Measurements from ENCODE around the gene CMTM7. TPM values are rescaled to one million over a fixed set of nuclear protein-coding genes. Genes with fewer than 3 reads are reported as not detected.
A peak's percentile ranks its signal among the peaks of the same experiment; 100 is the strongest.

The CMTM7 gene
- total and polyA plus RNA-seq, 9 of the 15 experiments (the other 6 are each of a cell fraction or from before 2014, with no cell fraction given): 0.03 to 1.6 (median 0.42) TPM; not detected in 4

GRCh38 chr3:32383136-32383711, 8.4 kb upstream of the CMTM7 start (continued):
- no peak for TF ChIP-seq CREB5 (CRISPR knock-in tag; IDR thresholded peaks at IDR 0.05)
- TF ChIP-seq SIN3A (IDR thresholded peaks at IDR 0.05; ENCODE audit: borderline replicate concordance in 2 of 2, control insufficient read depth in 1 of 2, low read depth in 2 of 2, low read length in 2 of 2): no peak
- no peak for TF ChIP-seq NFE2 (IDR thresholded peaks at IDR 0.05; ENCODE audit: low read depth)
- no peak for TF ChIP-seq HDAC3 (IDR thresholded peaks at IDR 0.05; ENCODE audit: borderline replicate concordance, partially characterized antibody)
- no peak for TF ChIP-seq ZNF561 (CRISPR knock-in tag; conservative IDR thresholded peaks at IDR 0.05)
- TF ChIP-seq CBFB (CRISPR knock-in tag; IDR thresholded peaks at IDR 0.05): no peak
- no peak for TF ChIP-seq ZNF518B (CRISPR knock-in tag; IDR thresholded peaks at IDR 0.05)
- 0 out of 4 replicates have a peak, but pooled peaks of 1 of the 2 experiments have one; percentile 14 for TF ChIP-seq HDAC1 (IDR thresholded peaks at IDR 0.05)
- no peak for TF ChIP-seq ZNF146 (CRISPR knock-in tag; IDR thresholded peaks at IDR 0.05; ENCODE audit: unreplicated experiment)
- TF ChIP-seq TFAP4 (CRISPR knock-in tag; IDR thresholded peaks at IDR 0.05; ENCODE audit: borderline replicate concordance): peak; percentile 50; the same call in 1 of the 2 replicates
- TF ChIP-seq SNRNP70 (optimal IDR thresholded peaks at IDR 0.05; ENCODE audit: low read depth, low read length): no peak
- TF ChIP-seq RBM39 (optimal IDR thresholded peaks at IDR 0.05; ENCODE audit: low read depth, low read length): no peak
- peak; percentile 43; the same call in 1 of the 2 replicates for TF ChIP-seq TAL1 (IDR thresholded peaks at IDR 0.05)
- TF ChIP-seq ZNF76 (CRISPR knock-in tag; IDR thresholded peaks at IDR 0.05; ENCODE audit: borderline replicate concordance): no peak
- TF ChIP-seq NCOR1 (IDR thresholded peaks at IDR 0.05): no peak
- no peak for TF ChIP-seq EP400 (IDR thresholded peaks at IDR 0.05)
- peak; percentile 38; the same call in 1 of the 2 replicates for TF ChIP-seq STAT5A (IDR thresholded peaks at IDR 0.05; ENCODE audit: borderline replicate concordance, low read length)
- TF ChIP-seq TAF9B (IDR thresholded peaks at IDR 0.05; ENCODE audit: partially characterized antibody): peak; percentile 62
- TF ChIP-seq ZNF354B (CRISPR knock-in tag; IDR thresholded peaks at IDR 0.05): no peak
- TF ChIP-seq TCF3 (CRISPR knock-in tag; IDR thresholded peaks at IDR 0.05): peak; percentile 46
- TF ChIP-seq YY1 (IDR thresholded peaks at IDR 0.05; ENCODE audit: borderline replicate concordance in 1 of 3, control insufficient read depth in 1 of 3, extremely low read depth in 1 of 3, insufficient read depth in 3 of 3, insufficient read length in 1 of 3, insufficient replicate concordance in 2 of 3, low read depth in 1 of 3, low read length in 2 of 3): peak in 1 of 3 experiments; percentile 42

Data from K562 (cell line).